HG02884 (cell line): ENCODE data around the gene RTP3.
A peak's percentile ranks its signal among the peaks of the same experiment; 100 is the strongest.
"Not testable (repeated sequence)": the region's sequence is repeated elsewhere in the genome, so short reads cannot be mapped to it uniquely, and the experiment has no call there.

ENCODE experiments used
- ATAC-seq: cut with Tn5 transposase; IDR thresholded peaks from one replicate; pipeline ENCODE4 v1.9.1; 2021; ENCODE audit warnings: mild to moderate bottlenecking, moderate library complexity; ENCODE audit not compliant: unreplicated experiment

The RTP3 gene

DNA sequence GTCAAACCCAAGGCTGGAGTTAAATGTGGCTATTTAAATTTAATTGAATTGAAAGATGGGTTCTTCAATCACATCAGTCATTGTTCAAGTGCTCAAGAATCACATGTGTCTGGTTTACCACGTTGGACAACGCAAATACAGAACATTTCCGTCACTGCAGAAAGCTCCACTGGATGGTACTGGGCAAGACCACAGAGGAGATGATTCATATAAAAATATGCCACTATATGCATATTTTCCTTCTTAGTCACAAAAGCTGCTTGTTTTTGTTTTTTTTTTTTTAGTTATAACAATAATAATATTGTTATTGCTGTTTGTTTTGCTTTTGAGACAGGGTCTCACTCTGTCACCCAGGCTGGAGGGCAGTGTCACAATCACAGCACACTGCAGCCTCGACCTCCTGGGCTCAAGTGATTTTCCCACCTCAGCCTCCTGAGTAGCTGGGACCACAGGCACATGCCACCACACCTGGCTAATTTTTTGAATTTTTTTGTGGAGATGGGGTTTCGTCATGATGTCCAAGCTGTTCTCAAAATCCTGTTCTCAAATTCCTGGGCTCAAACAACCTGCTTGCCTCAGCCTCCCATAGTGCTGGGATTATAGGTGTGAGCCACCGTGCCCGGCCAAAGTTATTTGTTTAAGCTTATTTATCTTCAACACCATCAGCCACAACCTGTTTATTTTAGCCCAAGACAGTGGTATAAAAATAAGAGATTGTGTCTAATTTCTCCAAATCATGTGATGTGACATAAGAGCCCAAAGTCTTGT lies 19.4 kb downstream of the RTP3 start:
- ATAC-seq = no peak

DNA sequence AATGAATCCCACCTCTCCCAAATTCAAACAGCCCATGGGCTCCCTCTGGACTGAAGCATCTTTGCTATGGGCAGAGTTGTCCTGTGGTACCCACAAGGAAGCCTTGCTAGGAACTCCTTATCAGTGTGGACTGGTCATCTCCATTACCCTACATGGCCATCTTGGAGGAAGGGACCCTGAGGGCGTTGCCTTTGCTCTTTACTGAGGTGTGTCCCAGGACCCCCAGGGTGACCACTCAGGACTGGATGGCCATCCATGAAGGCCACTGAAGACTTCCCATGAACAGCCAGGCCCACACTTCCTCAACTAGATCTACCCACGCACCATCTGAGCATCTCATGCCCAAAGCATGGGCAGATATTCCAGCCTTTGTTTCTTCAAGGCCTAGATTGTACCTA lies 20.0 kb downstream of the RTP3 start:
- no peak for ATAC-seq

DNA sequence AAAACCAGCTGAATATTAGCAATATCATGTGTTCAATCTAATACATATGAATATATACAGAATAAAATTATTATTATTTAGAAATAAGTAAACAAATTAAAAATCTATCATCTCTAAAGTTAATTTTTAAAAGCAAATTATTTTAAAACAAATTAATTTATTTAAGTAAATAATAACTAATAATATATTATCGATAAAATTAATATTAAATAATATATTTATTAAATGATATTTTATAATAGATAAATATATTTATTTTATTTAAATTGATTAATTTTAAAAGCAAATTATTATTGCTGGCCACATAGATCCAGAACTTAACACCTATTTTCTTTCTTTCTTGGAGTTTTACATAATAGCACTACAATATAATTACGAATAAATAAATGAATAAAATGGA lies 22.2 kb downstream of the RTP3 start:
- no peak for ATAC-seq

DNA sequence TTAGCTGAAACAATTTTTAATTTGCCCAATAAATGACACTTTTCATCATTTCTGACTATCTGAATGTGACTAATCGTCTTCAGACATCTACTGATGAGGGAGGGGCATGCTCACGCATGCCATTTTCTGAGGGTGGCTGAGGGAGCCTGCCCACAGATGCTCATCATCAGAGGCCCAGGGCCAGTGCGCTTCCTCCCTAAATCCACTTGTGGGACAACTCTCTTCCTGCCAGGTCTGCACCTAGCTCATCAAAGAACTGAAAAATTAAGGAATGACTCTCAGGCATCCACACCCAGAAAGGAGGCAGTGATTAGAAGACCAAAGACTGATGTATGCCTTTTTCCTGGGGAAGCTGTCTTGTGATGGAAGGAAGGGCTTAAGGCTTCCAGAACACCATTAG lies 22.8 kb downstream of the RTP3 start:
- ATAC-seq = no peak

DNA sequence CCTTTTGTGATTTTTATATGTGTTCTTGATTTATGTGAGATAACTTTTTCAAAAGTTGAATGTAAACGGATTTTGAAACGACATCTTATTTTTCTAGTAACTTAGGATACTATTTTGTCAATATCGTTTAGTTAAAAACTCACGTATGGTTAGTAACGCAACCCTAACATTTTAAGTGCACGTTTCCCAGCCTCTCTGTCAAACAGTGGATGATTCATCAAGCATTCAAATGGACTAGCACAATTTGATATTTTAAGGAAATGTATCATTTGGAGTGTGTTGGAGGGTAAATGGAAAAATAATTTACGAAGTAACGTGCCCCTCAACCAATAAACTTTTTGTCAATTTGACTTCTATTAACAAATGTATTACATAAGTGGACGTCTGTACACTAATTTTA lies 23.3 kb downstream of the RTP3 start:
- no peak for ATAC-seq

DNA sequence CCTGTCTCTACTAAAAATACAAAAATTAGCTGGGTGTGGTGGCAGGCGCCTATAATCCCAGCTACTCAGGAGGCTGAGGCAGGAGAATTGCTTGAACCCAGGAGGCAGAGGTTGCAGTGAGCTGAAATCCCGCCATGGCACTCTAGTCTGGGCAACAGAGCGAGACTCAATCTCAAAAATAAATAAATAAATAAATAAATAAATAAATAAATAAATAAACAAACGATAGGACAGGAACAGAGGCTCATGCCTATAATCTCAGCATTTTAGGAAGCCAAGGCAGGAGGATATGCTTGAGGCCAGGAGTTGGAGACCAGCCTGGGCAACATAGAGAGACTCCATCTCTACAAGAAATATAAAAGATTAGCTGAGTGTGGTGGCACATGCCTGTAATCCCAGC lies 24.4 kb downstream of the RTP3 start:
- ATAC-seq = not testable (repeated sequence)

DNA sequence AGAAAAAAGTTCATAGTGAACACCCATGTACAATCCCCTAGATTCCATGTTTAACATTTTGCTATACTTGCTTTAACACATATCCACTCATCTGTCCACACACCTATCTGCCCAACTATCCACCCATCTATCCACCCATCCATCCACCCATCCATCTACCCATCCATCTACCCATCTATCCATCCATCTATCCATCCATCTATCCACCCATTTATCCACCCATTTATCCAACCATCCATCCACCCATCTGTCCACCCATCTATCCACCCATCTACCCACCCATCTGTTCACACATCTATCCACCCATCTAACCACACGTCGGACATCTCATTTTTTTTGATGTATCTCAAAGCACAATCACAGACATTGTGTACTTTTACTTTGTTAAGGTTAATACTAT lies 25.8 kb downstream of the RTP3 start:
- no peak for ATAC-seq

DNA sequence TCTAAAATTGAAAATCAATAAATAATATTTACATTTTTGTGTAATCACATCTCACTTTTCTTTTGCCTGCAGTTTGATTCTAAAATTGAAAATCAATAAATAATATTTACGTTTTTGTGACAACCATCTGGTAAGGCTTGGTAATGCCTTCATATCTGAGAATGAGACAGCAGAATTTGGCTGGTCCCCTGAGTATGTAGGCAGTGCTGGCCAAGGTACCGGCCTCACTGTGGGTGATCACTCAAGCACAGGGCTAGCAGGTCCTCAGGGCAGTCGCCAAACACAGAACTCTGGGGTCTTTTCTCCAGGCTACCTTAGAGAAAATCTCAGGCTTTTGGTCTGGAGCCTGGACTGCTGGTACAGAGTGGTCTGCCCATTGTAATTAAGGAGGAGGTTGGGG lies 26.2 kb downstream of the RTP3 start:
- ATAC-seq = no peak

DNA sequence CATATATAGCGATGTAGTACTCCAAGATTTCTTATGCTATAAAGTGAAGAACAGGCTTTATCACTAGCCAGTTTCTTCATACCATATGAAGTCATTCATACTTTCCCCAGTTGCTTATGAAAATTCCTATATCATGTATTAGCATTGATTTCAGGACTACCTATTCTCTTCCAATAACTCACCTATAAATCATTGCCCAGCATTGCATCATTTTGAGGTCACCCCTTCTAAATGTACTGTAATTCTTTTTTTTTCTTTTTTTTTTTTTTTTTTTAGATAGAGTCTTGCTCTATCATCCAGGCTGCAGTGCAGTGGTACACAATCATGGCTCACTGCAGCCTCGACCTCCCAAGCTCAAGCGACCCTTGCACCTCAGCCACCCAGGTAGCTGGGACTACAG lies 27.1 kb downstream of the RTP3 start:
- no peak for ATAC-seq

DNA sequence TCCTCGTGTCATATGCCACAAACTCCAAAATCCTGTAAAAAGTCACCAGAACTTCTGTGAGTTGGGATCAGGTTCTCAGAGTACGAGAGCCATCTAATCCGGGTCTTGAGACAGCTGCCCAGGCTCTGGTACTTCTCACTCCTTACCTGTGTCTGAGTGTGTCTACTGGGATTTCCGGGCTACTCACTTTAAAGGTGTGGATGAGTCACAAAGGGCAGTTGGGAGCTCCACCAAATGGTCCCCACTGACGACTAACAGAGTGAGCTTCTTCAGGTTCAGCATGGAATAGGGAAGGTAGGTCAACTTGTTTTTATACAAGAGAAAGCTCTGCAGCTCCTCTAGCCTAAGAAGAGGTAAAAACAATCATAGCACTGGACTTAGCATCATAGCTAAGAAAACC lies 29.5 kb downstream of the RTP3 start:
- no peak for ATAC-seq

DNA sequence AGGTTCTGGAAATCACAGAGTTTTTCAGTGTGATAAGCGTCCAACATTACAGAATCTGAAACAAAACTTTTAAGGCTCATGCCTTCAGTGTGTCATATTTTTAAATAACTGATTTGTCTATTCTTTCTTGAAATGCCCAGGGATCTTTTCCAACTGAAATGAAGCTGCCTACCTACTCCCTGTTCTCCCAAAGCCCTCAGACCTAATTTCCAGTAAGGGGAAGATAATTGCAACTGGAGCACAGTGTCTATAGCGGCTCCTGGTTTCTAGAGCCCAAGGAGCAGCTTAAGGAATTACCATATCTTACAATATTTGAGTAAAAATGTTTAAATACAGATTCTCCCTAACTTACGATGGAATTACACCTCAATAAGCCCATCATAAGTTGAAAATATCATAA lies 35.3 kb downstream of the RTP3 start:
- no peak for ATAC-seq

DNA sequence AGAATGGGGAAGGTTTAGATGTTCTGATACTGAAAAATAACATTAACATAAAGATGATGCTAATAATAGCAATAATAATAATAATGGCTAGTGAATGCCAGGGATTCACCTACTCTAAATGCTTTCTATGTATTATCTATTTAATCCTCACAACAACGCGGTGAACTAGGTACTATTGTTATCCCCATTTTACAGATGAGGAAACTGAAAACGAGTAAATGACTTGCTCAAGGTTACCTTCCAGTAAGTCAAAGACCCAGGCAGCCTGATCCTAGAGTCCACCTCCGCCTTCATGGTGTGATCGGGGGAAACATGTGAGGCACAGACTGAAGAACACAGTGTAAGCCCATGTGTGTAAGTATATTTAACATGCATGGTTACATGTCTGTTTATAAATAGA lies 38.0 kb downstream of the RTP3 start:
- ATAC-seq = no peak

DNA sequence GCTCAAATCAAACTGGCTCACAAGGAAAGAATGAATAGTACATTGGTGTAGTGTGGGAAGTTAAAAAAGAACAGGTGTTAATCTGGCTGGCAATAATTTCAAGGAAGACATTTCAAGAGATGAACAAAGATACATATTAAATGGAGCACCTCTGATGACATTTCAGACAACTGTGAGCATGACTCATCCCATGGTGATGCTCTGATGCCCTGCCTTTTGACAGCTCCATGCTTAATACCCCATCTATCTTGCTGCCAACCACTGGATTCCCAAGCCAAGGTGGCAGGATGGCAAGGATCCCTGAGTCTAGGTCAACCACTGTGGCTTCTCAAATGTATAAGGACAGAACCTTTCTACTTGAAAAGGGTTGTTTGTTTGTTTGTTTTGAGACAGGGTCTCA lies 39.0 kb downstream of the RTP3 start:
- no peak for ATAC-seq

DNA sequence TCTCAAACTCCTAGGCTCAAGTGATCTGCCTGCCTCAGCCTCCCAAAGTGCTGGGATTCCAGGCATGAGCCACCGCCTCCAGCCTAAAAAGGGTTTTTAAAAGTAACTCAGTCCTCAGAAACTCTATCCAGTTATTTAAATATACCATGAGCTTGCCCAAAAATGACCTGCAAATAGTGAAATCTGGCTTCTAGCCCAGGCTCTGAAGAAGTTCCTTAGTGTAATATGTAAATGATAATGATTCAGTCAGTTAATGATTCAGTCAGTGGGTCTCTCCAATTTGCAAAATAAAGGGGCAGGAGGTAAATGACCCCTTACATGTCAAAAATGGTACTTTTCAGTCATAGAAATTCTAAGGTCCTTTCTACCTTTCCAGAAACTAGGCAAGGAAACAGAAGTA lies 39.5 kb downstream of the RTP3 start:
- no peak for ATAC-seq

DNA sequence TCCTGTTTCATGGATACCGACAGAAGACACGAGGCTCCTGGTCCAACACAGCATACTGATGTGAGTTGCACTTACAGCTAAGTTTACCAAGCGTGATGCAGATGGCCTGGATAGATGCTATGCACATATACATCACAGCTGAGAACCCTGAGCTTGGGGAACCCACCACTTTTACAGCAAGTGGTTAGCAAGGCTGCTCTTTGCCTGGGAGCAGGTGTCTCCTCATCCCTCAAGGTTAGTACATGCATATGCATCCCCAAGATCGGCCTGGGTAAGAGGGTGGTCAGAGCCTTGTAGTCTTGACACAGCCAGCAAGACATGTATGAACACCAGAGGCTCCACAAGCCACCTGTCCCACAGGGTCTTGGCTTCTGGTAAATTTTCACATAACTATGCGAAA lies 40.0 kb downstream of the RTP3 start:
- no peak for ATAC-seq

DNA sequence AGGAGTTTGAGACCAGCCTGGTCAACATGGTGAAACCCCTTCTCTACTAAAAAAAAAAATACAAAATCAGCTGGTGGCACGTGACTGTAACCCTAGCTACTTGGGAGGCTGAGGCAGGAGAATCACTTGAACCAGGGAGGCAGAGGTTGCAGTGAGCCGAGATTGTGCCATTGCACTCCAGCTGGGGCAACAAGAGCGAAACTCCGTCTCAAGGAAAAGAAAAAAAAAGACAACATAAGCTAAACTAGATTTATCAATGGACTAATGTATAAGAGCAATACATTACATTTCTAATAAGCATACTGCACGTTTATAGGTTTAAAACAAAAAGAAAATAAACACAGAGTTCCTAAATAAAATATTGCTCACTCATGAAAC lies 40.6 kb downstream of the RTP3 start:
- not testable (repeated sequence) for ATAC-seq

DNA sequence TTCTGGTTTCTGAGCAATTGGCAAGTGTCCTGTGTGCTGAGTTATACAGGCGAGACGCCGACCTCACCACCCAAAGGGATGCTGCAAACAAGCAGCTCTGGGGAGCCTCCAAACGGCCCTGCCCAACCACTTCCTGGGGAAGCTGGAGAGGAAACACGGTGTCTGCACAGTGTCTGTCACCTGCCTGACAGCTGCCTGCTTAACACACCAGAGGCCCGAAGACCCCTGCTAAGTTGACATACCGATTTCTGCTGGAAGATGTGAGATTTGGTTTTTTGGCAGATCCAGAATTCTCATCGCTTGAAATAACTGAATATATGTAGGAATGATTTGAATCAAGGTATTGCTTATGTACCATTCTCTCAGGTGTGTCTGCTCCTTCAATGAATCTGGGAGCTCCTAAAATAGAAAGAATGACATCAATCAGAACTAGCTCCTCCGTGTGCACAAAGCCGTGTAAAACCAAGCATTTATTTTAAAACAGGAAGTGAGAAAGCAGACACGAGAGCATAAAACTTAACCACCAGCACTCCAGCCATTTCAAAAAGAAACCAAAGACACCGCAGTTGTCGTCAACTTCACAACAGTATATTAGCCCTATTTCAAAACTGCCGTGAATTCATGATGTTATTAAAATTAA lies 41.1 kb downstream of the RTP3 start:
- peak; percentile 82 for ATAC-seq

DNA sequence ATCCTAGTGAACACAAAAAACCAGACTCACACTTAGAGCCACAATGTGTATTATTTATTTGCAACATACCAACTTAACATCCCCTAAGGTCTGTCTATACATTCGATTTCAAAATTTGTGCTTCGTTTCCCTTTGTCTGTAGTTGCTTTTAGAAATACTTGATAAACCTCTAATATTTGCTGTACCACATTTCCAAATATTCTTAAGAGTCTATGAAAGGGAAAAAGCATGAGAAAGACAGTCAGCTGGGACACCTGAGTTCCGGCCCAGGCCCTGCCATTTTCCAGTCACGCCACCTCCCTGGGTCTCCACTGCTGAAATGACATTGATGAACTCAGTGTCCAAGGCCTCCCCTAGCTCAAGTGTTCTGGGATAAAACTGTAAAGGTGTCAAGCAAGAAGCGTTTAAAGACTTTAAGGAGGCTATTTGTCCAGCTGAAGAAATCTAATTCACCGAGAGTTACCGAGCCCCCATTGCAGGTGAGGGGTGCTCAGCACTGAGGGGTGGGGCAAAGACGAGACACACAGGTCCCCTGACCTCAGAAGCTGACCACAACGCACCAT lies 41.7 kb downstream of the RTP3 start:
- no peak for ATAC-seq

DNA sequence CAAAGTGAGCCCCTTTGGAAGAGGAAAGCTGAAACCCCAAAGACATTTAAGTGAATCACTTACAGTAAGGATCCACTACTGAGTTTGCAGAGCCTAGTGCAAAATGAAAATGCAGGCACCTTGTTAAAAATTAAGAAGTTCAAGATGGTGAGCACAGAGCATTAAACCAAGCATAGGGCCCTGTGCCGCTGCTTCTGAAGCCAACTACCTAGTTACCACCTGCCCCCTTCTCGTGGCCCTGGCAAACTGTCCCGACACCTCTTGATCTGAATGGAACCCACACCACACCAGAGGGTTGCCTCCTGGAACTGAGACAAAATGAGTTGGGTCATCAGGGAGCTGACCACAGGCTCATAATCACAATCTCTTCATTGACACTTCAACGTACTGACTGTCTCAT lies 42.8 kb downstream of the RTP3 start:
- ATAC-seq = no peak

DNA sequence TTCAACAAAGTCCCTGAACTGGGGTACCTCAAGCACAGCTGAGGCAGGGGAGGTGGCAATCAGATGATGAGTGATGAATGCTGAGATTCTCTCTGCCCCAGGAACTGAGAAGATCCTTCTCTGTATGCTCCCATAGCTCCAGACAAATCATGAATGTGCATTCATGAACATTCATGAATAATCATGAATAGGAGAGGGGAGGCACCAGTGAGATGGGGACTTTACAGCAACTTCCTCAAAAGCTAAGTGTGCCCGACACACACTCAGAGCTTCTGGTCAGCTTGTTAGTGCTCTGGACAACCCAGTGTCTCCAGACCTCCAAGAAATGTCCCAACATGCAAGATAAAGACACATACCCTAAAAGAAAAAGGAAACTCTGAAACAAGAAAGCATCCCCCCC lies 44.1 kb downstream of the RTP3 start:
- no peak for ATAC-seq

DNA sequence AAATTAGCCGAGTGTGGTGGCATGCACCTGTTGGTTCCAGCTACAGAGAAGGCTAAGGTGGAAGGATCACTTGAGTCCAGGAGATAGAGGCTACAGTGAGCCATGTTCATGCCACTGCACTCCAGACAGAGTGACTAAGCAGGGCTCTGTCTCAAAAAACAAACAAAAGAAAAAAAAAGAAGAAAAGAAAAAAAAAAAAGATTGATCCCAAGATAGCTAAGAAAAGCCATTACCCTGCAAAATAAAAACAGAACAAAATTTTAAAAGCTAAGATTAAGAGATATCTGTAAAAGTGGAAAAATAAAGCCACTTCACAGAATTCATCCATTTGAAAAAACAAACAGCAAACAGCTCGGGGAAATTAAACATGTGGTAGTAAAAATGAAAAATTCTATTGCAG lies 44.6 kb downstream of the RTP3 start:
- ATAC-seq = no peak

DNA sequence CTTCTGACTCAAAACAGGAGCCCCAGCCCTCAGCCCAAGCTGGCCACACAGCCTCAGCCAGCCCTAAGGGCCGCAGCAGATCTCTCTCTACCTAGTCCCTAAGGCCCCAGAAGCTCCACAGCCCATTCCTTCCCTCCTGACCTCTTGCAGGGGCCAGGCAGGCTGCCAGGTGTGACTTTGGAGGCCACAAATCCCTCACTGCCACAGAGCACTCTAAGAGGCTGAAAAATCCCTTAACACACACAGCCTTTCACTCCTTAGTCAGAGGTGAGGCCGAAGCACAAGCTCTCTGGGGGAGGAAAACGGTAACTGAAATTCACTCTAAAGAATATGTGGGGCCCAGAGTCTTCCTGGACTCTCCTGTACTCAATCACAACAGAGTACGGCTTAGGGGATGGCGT lies 45.0 kb downstream of the RTP3 start:
- ATAC-seq = no peak
